ENCODE data around the gene OSGEP. TPM values are rescaled to one million over a fixed set of nuclear protein-coding genes. Genes with fewer than 3 reads are reported as not detected.

The OSGEP gene
- total RNA-seq, 2 donors from 2014 or later: 50.7 to 68.1 TPM

DNA sequence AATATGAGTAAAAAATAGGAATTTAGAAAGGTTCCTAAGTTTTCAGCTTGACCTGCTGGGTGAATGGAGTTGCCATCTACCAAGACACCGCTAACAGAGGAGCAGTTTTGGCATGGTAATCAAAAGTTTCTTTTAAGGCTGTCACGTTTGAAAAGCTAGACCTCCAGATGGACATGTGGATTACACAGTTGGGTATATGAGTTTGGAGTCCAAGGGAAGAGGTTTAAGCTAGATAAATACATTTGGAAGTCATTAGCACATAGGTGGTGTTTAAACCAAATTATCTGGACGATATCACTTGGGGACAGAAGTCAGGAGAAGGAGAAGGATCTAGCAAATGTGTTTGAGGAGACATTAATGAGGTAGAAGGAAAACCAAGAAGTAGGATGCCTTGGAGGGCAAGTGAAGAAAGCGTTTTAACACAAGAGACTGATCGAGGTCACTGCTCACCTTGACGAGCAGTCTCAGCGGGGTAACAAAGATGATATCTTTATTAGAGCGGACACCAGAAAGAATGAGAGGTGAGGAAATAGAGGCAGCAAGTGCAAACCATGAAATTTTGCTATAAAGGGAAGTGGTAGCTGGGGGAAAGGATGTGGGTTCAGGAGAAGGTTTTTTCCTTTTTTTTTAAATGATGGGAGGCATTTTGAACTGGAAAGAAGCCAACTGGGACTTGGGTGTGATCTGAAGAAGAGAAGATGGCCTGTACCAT lies 32.2 kb upstream of the OSGEP start:
- H3K27me3 Mint-ChIP-seq (ENCODE audit: low read depth): no peaks in the 10 kb centered on the region
- DNase-seq: no peak
- H3K4me3 Mint-ChIP-seq: peak overlapping the region in 1 of 2 donors; percentile 27
- ATAC-seq (replicated peaks in 1 of 2): no peak
- peak overlapping the region; percentile 17 for H3K27ac Mint-ChIP-seq
- peaks cover 0 to 1% of the 10 kb centered on the region in 2 donors for H3K36me3 Mint-ChIP-seq (ENCODE audit: insufficient read depth in 2 of 2)
- H3K9me3 Mint-ChIP-seq: peaks cover 0 to 1% of the 10 kb centered on the region in 2 donors
- H3K4me1 Mint-ChIP-seq (ENCODE audit: low read depth): peaks cover 52% of the 10 kb centered on the region

DNA sequence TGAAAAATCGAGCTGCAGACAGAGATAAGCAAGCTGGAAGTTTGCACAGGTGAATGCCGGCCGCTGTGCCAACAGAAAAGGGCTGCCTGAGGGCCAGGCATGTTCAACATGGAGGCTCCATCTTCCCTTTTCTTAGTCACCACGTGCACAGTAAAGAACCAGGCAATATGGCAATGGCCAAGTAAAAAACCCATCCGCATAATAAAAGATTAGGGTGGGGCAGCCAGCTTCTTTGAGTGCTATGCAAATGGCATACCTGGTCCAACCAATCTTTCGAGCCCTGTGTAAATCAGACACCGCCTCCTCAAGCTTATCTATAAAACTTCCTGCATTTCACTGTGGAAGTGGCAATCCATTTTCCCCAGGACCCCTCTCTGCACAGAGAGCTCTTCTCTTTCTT lies 31.3 kb upstream of the OSGEP start:
- H3K4me1 Mint-ChIP-seq (ENCODE audit: low read depth): peaks cover 43% of the 10 kb centered on the region
- no peak for DNase-seq
- H3K27me3 Mint-ChIP-seq (ENCODE audit: low read depth): no peaks in the 10 kb centered on the region
- H3K36me3 Mint-ChIP-seq (ENCODE audit: insufficient read depth in 2 of 2): peaks cover 0 to 1% of the 10 kb centered on the region in 2 donors
- no peak for ATAC-seq (replicated peaks in 1 of 2)
- H3K4me3 Mint-ChIP-seq: no peak overlapping the region
- H3K9me3 Mint-ChIP-seq: peaks cover 0 to 1% of the 10 kb centered on the region in 2 donors
- H3K27ac Mint-ChIP-seq: no peak overlapping the region

DNA sequence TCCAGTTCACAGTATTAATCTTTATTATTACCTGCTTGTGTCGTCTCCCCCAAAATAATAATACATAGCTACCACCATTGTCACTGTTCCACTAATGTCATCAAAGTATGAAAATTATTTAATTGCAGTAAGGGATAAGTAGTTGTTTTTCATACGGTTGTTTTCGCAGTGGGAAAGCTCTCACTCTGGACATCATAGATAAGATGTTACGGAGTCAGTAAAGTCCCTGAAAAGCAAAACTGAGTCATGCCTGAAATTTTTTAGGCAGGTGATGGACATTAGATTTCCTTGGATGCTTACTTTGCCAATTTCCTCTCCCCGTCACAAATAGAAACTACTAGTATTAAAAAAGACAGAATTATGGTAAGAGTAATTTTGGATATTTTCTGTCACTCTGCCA lies 27.8 kb upstream of the OSGEP start:
- ATAC-seq (replicated peaks in 1 of 2) (no peak), DNase-seq (no peak)
- peaks cover 4 to 11% of the 10 kb centered on the region in 2 donors for H3K36me3 Mint-ChIP-seq (ENCODE audit: insufficient read depth in 2 of 2)
- H3K4me3 Mint-ChIP-seq: no peak overlapping the region
- H3K27me3 Mint-ChIP-seq (ENCODE audit: low read depth): no peaks in the 10 kb centered on the region
- H3K27ac Mint-ChIP-seq: peak overlapping the region; percentile 30
- H3K9me3 Mint-ChIP-seq: peaks cover 0 to 1% of the 10 kb centered on the region in 2 donors
- H3K4me1 Mint-ChIP-seq (ENCODE audit: low read depth): peaks cover 23% of the 10 kb centered on the region

DNA sequence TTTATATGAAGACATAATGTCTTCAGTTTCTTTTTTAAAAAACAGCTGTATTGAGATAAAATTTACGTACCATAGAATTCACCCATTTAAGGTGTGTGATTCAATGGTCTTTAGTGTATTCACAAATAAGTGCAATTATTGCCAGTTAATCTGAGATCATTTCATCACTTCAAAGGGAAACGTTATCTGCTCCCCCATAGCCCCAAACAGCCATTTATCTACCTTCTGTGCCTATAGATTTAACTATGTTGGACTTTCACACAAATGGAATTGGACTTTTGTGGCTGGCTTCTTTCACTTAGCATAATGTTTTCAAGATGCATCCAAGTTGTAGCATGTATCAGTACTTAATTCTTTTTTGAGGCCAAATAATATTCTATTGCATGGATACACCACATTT lies 24.3 kb upstream of the OSGEP start:
- Mint-ChIP-seq H3K36me3 (ENCODE audit: insufficient read depth in 2 of 2) (peaks cover 13 to 33% of the 10 kb centered on the region in 2 donors), H3K4me3 (no peak overlapping the region), H3K27ac (no peak overlapping the region), H3K9me3 (no peaks in the 10 kb centered on the region), H3K27me3 (ENCODE audit: low read depth) (no peaks in the 10 kb centered on the region), H3K4me1 (ENCODE audit: low read depth) (peaks cover 44% of the 10 kb centered on the region)
- DNase-seq (no peak), ATAC-seq (replicated peaks in 1 of 2) (no peak)

DNA sequence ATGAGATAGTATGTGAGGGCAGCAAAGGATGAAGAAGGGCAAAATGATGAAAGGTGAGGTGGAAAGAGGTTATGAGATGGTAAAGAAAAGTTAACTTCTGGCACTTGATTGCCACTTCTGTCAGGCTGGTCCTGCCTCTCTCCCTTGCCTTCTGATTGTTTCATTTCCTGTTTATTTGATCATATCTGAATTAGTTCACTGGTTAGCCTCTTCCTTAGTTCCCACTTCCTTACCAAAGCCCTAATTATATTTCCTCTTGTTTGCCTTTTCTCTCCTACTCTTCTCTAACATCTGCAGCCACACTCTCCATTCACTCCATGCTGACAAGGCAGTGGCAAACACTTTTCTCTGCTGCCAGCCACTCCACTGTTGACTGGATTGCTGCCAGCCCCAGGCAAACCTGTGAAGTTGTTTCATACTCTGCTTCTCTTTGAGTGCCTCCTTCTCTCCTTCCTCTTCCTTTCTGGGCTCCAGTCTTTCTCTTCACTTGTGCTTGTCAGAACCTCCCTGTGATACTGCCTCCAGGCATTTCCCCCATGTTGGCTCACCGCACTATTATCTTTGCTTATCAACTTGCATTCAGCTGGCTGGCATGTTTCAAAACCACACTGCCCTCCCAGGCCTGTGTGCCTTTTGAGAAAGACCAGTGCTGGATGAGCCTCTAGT lies 22.7 kb upstream of the OSGEP start:
- ATAC-seq (replicated peaks in 1 of 2): peak; percentile 38 to 51
- Mint-ChIP-seq H3K4me3 (peak overlapping the region; percentile 48 to 50), H3K27ac (peak overlapping the region; percentile 83), H3K36me3 (ENCODE audit: insufficient read depth in 2 of 2) (peaks cover 18 to 43% of the 10 kb centered on the region in 2 donors), H3K27me3 (ENCODE audit: low read depth) (no peaks in the 10 kb centered on the region), H3K9me3 (no peaks in the 10 kb centered on the region), H3K4me1 (ENCODE audit: low read depth) (peaks cover 57% of the 10 kb centered on the region)
- peak; percentile 25 to 26 for DNase-seq

DNA sequence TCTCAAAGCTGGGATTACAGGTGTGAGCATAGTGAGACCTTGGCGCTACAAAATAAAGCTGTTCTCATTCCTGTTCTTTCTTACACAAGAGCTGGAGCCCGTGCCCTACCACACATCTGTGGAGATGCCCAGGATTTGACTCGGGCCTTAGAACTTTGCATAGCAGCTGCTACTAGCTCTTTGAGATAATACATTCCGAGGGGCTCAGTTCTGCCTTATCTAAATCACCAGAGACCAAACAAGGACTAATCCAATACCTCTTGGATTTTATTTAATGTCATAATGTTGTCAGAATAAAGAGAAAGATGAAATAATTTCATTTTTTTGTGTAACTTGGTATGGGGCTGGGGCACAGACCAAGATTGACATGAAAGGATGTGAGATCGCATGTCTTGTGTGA lies 22.2 kb upstream of the OSGEP start:
- no peak for DNase-seq
- no peak for ATAC-seq (replicated peaks in 1 of 2)
- peaks cover 63% of the 10 kb centered on the region for H3K4me1 Mint-ChIP-seq (ENCODE audit: low read depth)
- H3K36me3 Mint-ChIP-seq (ENCODE audit: insufficient read depth in 2 of 2): peaks cover 24 to 46% of the 10 kb centered on the region in 2 donors
- no peaks in the 10 kb centered on the region for H3K27me3 Mint-ChIP-seq (ENCODE audit: low read depth)
- no peaks in the 10 kb centered on the region for H3K9me3 Mint-ChIP-seq
- peak overlapping the region; percentile 48 to 50 for H3K4me3 Mint-ChIP-seq
- peak overlapping the region; percentile 83 for H3K27ac Mint-ChIP-seq

DNA sequence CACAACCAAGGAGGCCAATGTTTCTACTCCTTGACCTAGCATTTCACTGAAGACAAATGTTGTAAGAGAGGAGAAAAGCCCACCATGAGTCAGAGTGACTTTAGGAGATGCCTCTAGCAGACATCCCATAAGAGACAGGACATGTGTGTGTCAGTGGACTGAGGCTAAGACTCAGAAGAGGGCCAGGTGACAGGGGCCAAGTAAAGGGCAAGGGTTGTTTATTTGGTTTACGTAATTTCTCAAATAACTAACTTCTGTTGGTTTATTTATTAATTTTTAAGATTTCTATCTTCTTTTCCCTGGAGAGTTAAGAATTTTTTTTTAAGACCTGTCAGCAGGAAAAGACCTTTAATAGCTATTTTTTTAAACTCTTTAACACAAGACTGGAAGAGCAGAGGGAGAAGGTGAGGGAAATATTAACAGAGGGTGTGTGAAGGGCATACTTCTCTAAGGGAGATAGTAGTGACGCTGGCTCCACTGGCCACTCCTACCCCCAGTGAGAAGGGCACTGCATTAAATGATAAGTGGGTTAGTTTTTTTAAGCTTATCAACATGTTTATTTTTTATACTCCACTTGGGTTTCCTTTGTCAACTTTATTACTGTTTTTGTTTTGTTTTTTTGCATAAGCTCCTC lies 18.0 kb upstream of the OSGEP start:
- H3K9me3 Mint-ChIP-seq: no peaks in the 10 kb centered on the region
- H3K27me3 Mint-ChIP-seq (ENCODE audit: low read depth): no peaks in the 10 kb centered on the region
- H3K4me1 Mint-ChIP-seq (ENCODE audit: low read depth): peaks cover 74% of the 10 kb centered on the region

DNA sequence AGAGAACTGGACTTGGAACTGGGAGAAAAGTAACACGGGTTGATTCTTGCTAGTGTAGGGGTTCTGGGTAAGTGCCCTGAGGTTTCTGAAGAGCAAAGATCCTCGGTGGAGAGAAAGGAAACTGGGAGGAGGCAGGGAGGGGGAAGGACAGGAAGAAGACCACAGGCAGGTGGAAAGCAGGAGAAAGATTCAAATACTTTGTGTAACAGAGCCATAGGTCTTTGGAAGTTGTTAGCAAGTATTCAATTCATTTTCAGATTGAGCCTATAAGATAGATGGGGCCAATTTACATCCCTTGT lies 15.9 kb upstream of the OSGEP start:
- Mint-ChIP-seq H3K36me3 (ENCODE audit: insufficient read depth in 2 of 2) (peaks cover 29 to 36% of the 10 kb centered on the region in 2 donors), H3K27ac (peak overlapping the region; percentile 99)

More for the DNA sequence above, 18.0 kb upstream of the OSGEP start:
- Mint-ChIP-seq H3K36me3 (ENCODE audit: insufficient read depth in 2 of 2) (peaks cover 32 to 48% of the 10 kb centered on the region in 2 donors), H3K4me3 (peak overlapping the region; percentile 67 to 78), H3K27ac (peak overlapping the region; percentile 79)
- ATAC-seq (replicated peaks in 1 of 2) (no peak), DNase-seq (no peak)

DNA sequence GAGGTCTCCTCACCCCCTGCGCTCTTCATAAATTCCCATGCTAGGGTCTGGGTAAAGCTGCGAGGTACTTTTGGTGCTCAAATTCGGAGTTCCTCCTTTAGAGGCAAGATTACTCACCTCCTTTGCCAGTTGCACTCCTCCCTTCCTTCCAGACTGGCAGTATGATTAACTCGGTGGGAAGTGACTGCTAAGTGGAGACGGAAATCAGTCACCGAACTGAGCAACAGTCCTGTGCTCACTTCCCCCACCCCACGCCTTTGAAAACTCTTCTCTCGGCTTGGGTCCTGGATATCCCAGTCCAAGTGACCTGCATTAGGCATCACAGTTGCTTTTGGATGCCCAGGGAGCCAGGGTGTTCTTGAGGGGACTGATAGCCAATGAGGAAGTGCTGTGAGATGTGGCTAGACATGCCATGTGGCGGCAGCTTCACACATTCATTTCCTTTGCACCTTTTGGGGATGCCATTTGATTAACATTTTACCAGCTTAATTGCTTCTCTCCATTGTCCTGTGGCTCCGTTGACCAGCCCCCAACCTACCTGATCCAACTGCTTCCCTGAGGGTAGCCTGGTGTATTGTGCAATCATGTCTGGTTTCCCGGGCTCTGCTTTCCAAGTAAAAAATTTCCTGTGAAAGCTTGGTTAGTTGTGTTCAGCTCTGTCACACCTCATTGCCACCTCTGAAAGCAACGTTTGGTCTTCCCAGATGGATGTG lies 15.4 kb upstream of the OSGEP start:
- Mint-ChIP-seq H3K36me3 (ENCODE audit: insufficient read depth in 2 of 2) (peaks cover 26 to 32% of the 10 kb centered on the region in 2 donors), H3K27ac (peak overlapping the region; percentile 99), H3K27me3 (ENCODE audit: low read depth) (no peaks in the 10 kb centered on the region), H3K4me1 (ENCODE audit: low read depth) (peaks cover 47% of the 10 kb centered on the region), H3K4me3 (peak overlapping the region; percentile 94 to 100), H3K9me3 (no peaks in the 10 kb centered on the region)
- DNase-seq (peak; percentile 69 to 70), ATAC-seq (replicated peaks in 1 of 2) (peak; percentile 76 to 79)

More for the DNA sequence above, 15.9 kb upstream of the OSGEP start:
- no peak for DNase-seq
- no peaks in the 10 kb centered on the region for H3K9me3 Mint-ChIP-seq
- H3K4me1 Mint-ChIP-seq (ENCODE audit: low read depth): peaks cover 53% of the 10 kb centered on the region
- ATAC-seq (replicated peaks in 1 of 2): no peak
- H3K4me3 Mint-ChIP-seq: peak overlapping the region; percentile 94 to 100
- no peaks in the 10 kb centered on the region for H3K27me3 Mint-ChIP-seq (ENCODE audit: low read depth)

DNA sequence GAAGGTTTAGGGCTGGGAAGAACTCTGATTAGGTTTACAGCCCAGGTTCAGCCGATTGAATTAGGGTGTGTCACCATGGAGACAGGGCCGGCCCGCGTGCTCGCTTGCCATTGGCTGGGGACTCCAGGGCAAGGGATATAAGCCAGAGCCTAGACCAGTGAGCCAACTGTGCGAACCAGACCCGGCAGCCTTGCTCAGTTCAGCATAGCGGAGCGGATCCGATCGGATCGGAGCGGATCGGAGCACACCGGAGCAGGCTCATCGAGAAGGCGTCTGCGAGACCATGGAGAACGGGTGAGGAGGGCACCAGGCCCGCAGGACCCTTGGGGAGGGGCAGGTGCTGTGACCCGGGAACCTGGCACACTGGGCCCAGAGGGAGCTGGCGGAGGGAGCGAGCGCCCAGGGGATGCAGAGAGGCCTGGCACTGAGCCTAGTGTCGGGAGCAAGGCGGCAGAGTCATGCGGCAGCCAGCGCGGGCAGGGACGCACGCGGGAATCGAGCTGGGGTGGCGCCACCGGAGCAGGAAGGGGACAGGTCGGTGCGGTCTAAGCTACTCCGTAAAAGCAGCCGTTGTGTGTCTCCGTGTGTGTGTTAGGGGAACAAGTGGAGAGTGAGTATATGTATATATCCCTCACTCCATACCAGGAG lies 14.8 kb upstream of the OSGEP start, which contains the start of gene PNP:
PNP (plus strand) TSS at position 165 of the 648 bp plus-strand sequence; CDS start at position 284, 119 bp downstream.
- Mint-ChIP-seq H3K9me3 (no peaks in the 10 kb centered on the region), H3K4me3 (peak within 1 kb of the TSS; percentile 94 to 100), H3K27ac (peak within 1 kb of the TSS; percentile 99), H3K36me3 (ENCODE audit: insufficient read depth in 2 of 2) (peaks cover 23 to 25% of the 10 kb centered on the region in 2 donors), H3K27me3 (ENCODE audit: low read depth) (no peaks in the 10 kb centered on the region), H3K4me1 (ENCODE audit: low read depth) (peaks cover 41% of the 10 kb centered on the region)
- ATAC-seq (replicated peaks in 1 of 2): peak; percentile 89 to 90
- peak; percentile 87 to 90 for DNase-seq

DNA sequence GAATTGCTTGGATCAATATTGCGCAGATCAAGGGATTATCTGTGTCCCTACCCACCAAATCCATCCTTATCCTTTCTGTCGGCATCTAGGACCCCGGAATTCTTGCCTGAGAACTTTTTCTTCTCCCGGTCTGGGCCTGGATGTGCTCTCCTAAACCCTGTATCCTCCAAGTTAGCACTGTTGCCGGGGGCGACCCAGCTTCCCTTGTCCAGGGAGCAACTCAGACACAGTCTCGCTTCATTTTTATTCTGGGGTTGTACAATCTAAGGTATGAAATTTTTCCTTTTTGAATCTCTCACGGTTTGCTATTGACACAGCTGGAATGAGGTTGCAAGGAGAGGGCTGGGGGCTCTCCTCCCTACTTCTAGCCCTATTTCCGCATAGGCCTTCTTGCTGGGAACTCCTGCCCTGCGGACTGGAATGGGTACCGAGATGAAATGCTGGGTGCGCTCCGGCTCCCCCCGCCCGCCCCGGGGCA lies 14.2 kb upstream of the OSGEP start:
- DNase-seq: no peak

More for the DNA sequence above, 14.2 kb upstream of the OSGEP start:
- peaks cover 20 to 21% of the 10 kb centered on the region in 2 donors for H3K36me3 Mint-ChIP-seq (ENCODE audit: insufficient read depth in 2 of 2)
- H3K27ac Mint-ChIP-seq: peak overlapping the region; percentile 99
- H3K4me1 Mint-ChIP-seq (ENCODE audit: low read depth): peaks cover 35% of the 10 kb centered on the region
- H3K27me3 Mint-ChIP-seq (ENCODE audit: low read depth): no peaks in the 10 kb centered on the region
- peak overlapping the region; percentile 94 to 100 for H3K4me3 Mint-ChIP-seq
- H3K9me3 Mint-ChIP-seq: no peaks in the 10 kb centered on the region
- ATAC-seq (replicated peaks in 1 of 2): no peak
